Endothelial cell of umbilical vein (primary cell): ENCODE data around the gene TEKTIP1. TPM values are rescaled to one million over a fixed set of nuclear protein-coding genes. Genes with fewer than 3 reads are reported as not detected.

Experiments
- BruUV-seq: library from RNA; stranded (reverse); fragments of 400-500 nt; replicated peaks from 2 replicates; lab custom pipeline; 2021; lab: Mats Ljungman, UMichigan
- CTCF ChIA-PET: fragments of 300-600, 350-600 bp; sonication (Branson Sonifier 250); formaldehyde crosslinking; loops from one replicate; lab custom pipeline; 2021; ENCODE audit warnings: antibody characterized with exemption, inconsistent platforms; lab: Charles Lee
- POLR2A ChIA-PET: fragments of 300-600, 350-600 bp; sonication (Branson Sonifier 250); formaldehyde crosslinking; loops from one replicate; lab custom pipeline; 2021; ENCODE audit warnings: antibody characterized with exemption, inconsistent platforms; lab: Charles Lee
- DNase-seq: peaks from one replicate; pipeline ENCODE4 v3.0.0-alpha.2; 2011; ENCODE audit warnings: low read depth, low spot score
- FAIRE-seq: peaks from 2 replicates; lab custom pipeline; 2011; peaks lifted over from hg19 to GRCh38; lab: Jason Lieb, UNC
- H2AFZ ChIP-seq: 2 replicates; pipeline ENCODE4 v1.6.0; 2012; ENCODE audit warnings: low read depth, low read length, control low read depth, inconsistent platforms
- H3K27ac ChIP-seq: 2 replicates; pipeline ENCODE4 v1.5.1; 2011; ENCODE audit warnings: low read depth, mild to moderate bottlenecking, control low read depth, low read length, moderate library complexity; ENCODE audit not compliant: insufficient read depth
- H3K27me3 ChIP-seq, 2 experiments: 2 replicates each; pipeline versions ENCODE4 v1.6.0 to v1.6.1; 2011; ENCODE audit warnings: low read length in 2 of 2, mixed read lengths in 1 of 2; ENCODE audit not compliant: control insufficient read depth in 2 of 2, insufficient read depth in 2 of 2
- H3K36me3 ChIP-seq, 2 experiments: 2 replicates in 1 of 2; 3 replicates in 1 of 2; pipeline ENCODE4 v1.5.1; 2011; ENCODE audit warnings: low read length in 2 of 2, mild to moderate bottlenecking in 1 of 2, moderate library complexity in 1 of 2; ENCODE audit not compliant: control insufficient read depth in 2 of 2, insufficient read depth in 2 of 2; ENCODE audit errors: extremely low read depth in 1 of 2
- H3K4me1 ChIP-seq: 3 replicates; pipeline ENCODE4 v1.5.1; 2011; ENCODE audit warnings: mild to moderate bottlenecking, low read length; ENCODE audit not compliant: control insufficient read depth, insufficient read depth; ENCODE audit errors: extremely low read depth
- H3K4me2 ChIP-seq: 2 replicates; pipeline ENCODE4 v1.6.1; 2011; ENCODE audit warnings: low read length, control low read depth, mixed read lengths; ENCODE audit not compliant: insufficient read depth
- H3K4me3 ChIP-seq, 3 experiments: fragments of 200-600 bp in 1 of 3; sonication (generic), shearing (Covaris generic) in 1 of 3; replicated peaks in 1 of 3; 2 replicates each; pipeline ENCODE4 v1.5.1; 2011 to 2016; ENCODE audit warnings: control low read depth in 3 of 3, low read length in 3 of 3, mild to moderate bottlenecking in 2 of 3, inconsistent platforms in 1 of 3, low read depth in 1 of 3, moderate library complexity in 1 of 3; ENCODE audit not compliant: insufficient read depth in 1 of 3
- H3K79me2 ChIP-seq: 2 replicates; pipeline ENCODE4 v1.6.0; 2012; ENCODE audit warnings: low read length, inconsistent platforms; ENCODE audit not compliant: control insufficient read depth, insufficient read depth
- H3K9ac ChIP-seq: replicated peaks from 2 replicates; pipeline ENCODE3; 2011; ENCODE audit warnings: low read length, control low read depth; ENCODE audit not compliant: insufficient read depth; ENCODE audit errors: extremely low read depth
- H3K9me1 ChIP-seq: replicated peaks from 3 replicates; pipeline ENCODE4 v1.6.0; 2011; ENCODE audit warnings: mild to moderate bottlenecking, low read length; ENCODE audit not compliant: control insufficient read depth, insufficient read depth; ENCODE audit errors: extremely low read depth
- H3K9me3 ChIP-seq: replicated peaks from 2 replicates; pipeline ENCODE4 v1.5.1; 2012; ENCODE audit warnings: low read length, inconsistent platforms; ENCODE audit not compliant: control insufficient read depth, insufficient read depth
- H4K20me1 ChIP-seq: replicated peaks from 2 replicates; pipeline ENCODE3; 2011; ENCODE audit warnings: mild to moderate bottlenecking, low read length; ENCODE audit not compliant: control insufficient read depth, insufficient read depth; ENCODE audit errors: extremely low read depth
- EZH2 ChIP-seq: IDR thresholded peaks from 2 replicates; pipeline ENCODE4 v1.6.1; 2012; ENCODE audit warnings: borderline replicate concordance, low read depth, mild to moderate bottlenecking, moderate library complexity, low read length, inconsistent platforms; ENCODE audit not compliant: severe bottlenecking
- FOS ChIP-seq: IDR thresholded peaks from 2 replicates; pipeline ENCODE4 v1.6.1; 2011; ENCODE audit warnings: mild to moderate bottlenecking, low read length, moderate library complexity, borderline replicate concordance; ENCODE audit not compliant: insufficient read depth
- GATA2 ChIP-seq: IDR thresholded peaks from 2 replicates; pipeline ENCODE4 v1.7.0; 2011; ENCODE audit warnings: low read depth, mild to moderate bottlenecking, moderate library complexity, mixed read lengths, low read length; ENCODE audit not compliant: insufficient read length, insufficient read depth
- JUN ChIP-seq: IDR thresholded peaks from 2 replicates; pipeline ENCODE4 v1.6.1; 2011; ENCODE audit warnings: borderline replicate concordance, low read depth; ENCODE audit not compliant: insufficient read length, insufficient read depth
- MYC ChIP-seq: IDR thresholded peaks from one replicate; pipeline ENCODE4 v1.6.1; 2011; ENCODE audit warnings: mild to moderate bottlenecking, low read depth, low read length
- POLR2A ChIP-seq: IDR thresholded peaks from 2 replicates; pipeline ENCODE4 v1.6.1; 2012; ENCODE audit warnings: low read depth, mild to moderate bottlenecking, control low read depth, low read length
- POLR2AphosphoS5 ChIP-seq: IDR thresholded peaks from 2 replicates; pipeline ENCODE4 v1.6.1; 2012; ENCODE audit warnings: low read depth, mild to moderate bottlenecking, control low read depth, low read length, moderate library complexity; ENCODE audit not compliant: insufficient read depth
- dilution Hi-C: fragments of 300-500 bp; cut with MboI; formaldehyde crosslinking; loops from one replicate; pipeline ENCODE4 v1.15.0; 2019; ENCODE audit warnings: low sequenced_read_pairs; ENCODE audit not compliant: extremely low pct_ligation_motif_present
- intact Hi-C: fragments of 100-400 bp; cut with micrococcal nuclease; formaldehyde crosslinking; loops from one replicate; pipeline ENCODE4 v1.10.0; 2022
- polyA plus RNA-seq, 4 experiments: library from polyadenylated mRNA; depleted of rRNA in 3 of 4; stranded (reverse) in 3 of 4; unstranded in 1 of 4; fragments of >200 nt; gene quantifications; 2 replicates each; pipeline versions ENCODE4 v1.2.1 to v1.2.3, GENCODE V29; 2011 to 2012; ENCODE audit warnings: missing spikeins in 1 of 4
- total RNA-seq: library from RNA; stranded (reverse); gene quantifications from 2 replicates; pipeline ENCODE4 v1.2.3, GENCODE V29; 2021
- TF ChIP-seq, protein P1 (sequence below), 2 donors: IDR thresholded peaks; 1 replicate in 1 of 2; 2 replicates in 1 of 2; pipeline ENCODE4 v1.5.1; 2011; ENCODE audit warnings: low read length in 2 of 2, mild to moderate bottlenecking in 2 of 2, moderate library complexity in 2 of 2, control low read depth in 1 of 2, inconsistent platforms in 1 of 2, low read depth in 1 of 2; ENCODE audit not compliant: insufficient read depth in 1 of 2; ENCODE audit errors: extremely low read depth in 1 of 2
- TF ChIP-seq, protein P2 (sequence below): IDR thresholded peaks from 2 replicates; pipeline ENCODE4 v1.6.1; 2011; ENCODE audit not compliant: insufficient read depth, insufficient read length

TEKTIP1 gene
- total and polyA plus RNA-seq, 2 donors (not counting 3 experiments of a cell fraction or from before 2014, with no cell fraction given): 0.73 TPM; not detected in 1

DNA sequence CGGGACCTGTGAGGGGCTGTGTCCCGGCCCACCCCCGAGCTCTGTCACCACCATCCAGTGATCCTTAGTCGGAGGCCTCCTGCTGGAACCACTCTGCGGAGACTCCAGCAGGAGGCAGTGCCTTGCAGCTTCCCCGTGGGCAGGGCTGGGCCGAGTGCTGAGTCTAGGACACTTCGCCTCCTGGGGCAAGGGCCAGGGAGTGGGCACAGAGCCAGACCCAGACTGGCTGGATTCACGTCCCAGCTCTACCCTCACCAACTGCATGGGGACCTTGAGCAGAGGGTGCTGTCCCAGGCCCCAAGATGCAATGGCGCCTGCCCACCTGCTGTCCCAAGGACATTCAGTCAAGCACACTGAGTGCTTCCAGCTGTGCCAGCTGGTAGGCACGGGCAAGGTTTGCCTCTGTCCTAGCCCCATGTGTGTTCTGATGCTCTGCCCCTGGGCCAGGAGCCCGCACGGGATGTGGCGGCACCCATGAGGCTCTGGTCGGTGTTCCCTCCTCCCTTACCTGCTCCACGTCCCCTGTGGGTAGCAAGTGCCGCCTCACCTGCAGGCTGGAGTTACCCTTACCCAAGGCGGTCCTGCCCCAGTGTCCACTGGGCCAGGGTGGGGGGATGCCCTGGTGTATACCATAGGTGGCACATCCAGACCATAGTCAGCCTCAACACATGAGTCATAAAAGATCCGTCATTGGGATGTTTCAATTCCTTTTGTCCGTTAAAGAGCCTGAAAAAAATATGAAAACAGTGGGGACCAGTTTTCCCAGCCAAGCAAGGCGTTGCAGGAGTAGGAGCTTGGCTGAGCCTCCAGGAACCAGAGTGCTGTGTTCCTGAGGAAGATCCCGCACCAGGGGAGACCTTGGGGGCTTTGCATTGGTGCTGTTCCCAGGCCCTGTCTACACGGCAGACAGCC, 25.5 kb upstream of the TEKTIP1 start:
- no peak for DNase-seq
- no peaks in the 10 kb centered on the region for H3K9me1 ChIP-seq

More for the DNA sequence above, 25.5 kb upstream of the TEKTIP1 start:
- H3K9ac ChIP-seq: no peak overlapping the region
- no peak overlapping the region for H3K4me2 ChIP-seq
- intact Hi-C loops (no loop called here), dilution Hi-C loops (no loop called here)
- BruUV-seq: no TSS peak
- no peak overlapping the region for H2AFZ ChIP-seq
- CTCF ChIA-PET: no interaction called here
- peaks cover 0 to 16% of the 10 kb centered on the region in 2 experiments for H3K36me3 ChIP-seq
- TF ChIP-seq, protein P1, sequence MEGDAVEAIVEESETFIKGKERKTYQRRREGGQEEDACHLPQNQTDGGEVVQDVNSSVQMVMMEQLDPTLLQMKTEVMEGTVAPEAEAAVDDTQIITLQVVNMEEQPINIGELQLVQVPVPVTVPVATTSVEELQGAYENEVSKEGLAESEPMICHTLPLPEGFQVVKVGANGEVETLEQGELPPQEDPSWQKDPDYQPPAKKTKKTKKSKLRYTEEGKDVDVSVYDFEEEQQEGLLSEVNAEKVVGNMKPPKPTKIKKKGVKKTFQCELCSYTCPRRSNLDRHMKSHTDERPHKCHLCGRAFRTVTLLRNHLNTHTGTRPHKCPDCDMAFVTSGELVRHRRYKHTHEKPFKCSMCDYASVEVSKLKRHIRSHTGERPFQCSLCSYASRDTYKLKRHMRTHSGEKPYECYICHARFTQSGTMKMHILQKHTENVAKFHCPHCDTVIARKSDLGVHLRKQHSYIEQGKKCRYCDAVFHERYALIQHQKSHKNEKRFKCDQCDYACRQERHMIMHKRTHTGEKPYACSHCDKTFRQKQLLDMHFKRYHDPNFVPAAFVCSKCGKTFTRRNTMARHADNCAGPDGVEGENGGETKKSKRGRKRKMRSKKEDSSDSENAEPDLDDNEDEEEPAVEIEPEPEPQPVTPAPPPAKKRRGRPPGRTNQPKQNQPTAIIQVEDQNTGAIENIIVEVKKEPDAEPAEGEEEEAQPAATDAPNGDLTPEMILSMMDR (IDR thresholded peaks at IDR 0.05; ENCODE audit: extremely low read depth in 1 of 2, insufficient read depth in 1 of 2, low read depth in 1 of 2, low read length in 2 of 2): no peak
- TF ChIP-seq MYC (no peak), GATA2 (no peak), FOS (no peak), EZH2 (no peak), POLR2AphosphoS5 (no peak), JUN (no peak), POLR2A (no peak)
- TF ChIP-seq, protein P2, sequence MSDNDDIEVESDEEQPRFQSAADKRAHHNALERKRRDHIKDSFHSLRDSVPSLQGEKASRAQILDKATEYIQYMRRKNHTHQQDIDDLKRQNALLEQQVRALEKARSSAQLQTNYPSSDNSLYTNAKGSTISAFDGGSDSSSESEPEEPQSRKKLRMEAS: no peak
- H4K20me1 ChIP-seq: no peaks in the 10 kb centered on the region
- no peak overlapping the region for H3K4me3 ChIP-seq
- no peaks in the 10 kb centered on the region for H3K9me3 ChIP-seq
- POLR2A ChIA-PET: no interaction called here
- FAIRE-seq: no peak
- peaks cover 93% of the 10 kb centered on the region for H3K79me2 ChIP-seq
- H3K4me1 ChIP-seq: no peaks in the 10 kb centered on the region
- no peak overlapping the region for H3K27ac ChIP-seq
- H3K27me3 ChIP-seq: no peaks in the 10 kb centered on the region
